H1 (cell line): ENCODE results near the gene HSPA6.
"Not testable (repeated sequence)": the region's sequence is repeated elsewhere in the genome, so short reads cannot be mapped to it uniquely, and the experiment has no call there.

ENCODE experiments used
- JUN ChIP-seq: IDR thresholded peaks from 2 replicates; pipeline ENCODE4 v1.6.1; 2011; ENCODE audit warnings: low read depth, mild to moderate bottlenecking, improper control_type of control experiment, low read length
- JUND ChIP-seq: IDR thresholded peaks from 2 replicates; pipeline ENCODE4 v1.6.1; 2011; ENCODE audit warnings: mild to moderate bottlenecking, improper control_type of control experiment, low read length
- POLR2A ChIP-seq, 2 experiments: IDR thresholded peaks; 1 replicate in 1 of 2; 2 replicates in 1 of 2; pipeline ENCODE4 v1.6.1; 2011; ENCODE audit warnings: low read depth in 2 of 2, low read length in 2 of 2, mild to moderate bottlenecking in 2 of 2; ENCODE audit errors: control extremely low read depth in 1 of 2
- SRF ChIP-seq: IDR thresholded peaks from 2 replicates; pipeline ENCODE4 v1.6.1; 2011; ENCODE audit warnings: mild to moderate bottlenecking, low read depth, low read length, moderate library complexity
- TAF1 ChIP-seq: IDR thresholded peaks from 2 replicates; pipeline ENCODE4 v1.6.1; 2011; ENCODE audit warnings: mild to moderate bottlenecking, low read depth, low read length
- TF ChIP-seq, protein P1 (sequence below), 3 experiments: IDR thresholded peaks; 1 replicate in 2 of 3; 2 replicates in 1 of 3; pipeline versions ENCODE4 v1.5.1 to v1.6.1; 2011; ENCODE audit warnings: low read length in 3 of 3, mild to moderate bottlenecking in 3 of 3, inconsistent platforms in 2 of 3, low read depth in 1 of 3, moderate library complexity in 1 of 3; ENCODE audit not compliant: insufficient read depth in 1 of 3; ENCODE audit errors: control extremely low read depth in 1 of 3

DNA sequence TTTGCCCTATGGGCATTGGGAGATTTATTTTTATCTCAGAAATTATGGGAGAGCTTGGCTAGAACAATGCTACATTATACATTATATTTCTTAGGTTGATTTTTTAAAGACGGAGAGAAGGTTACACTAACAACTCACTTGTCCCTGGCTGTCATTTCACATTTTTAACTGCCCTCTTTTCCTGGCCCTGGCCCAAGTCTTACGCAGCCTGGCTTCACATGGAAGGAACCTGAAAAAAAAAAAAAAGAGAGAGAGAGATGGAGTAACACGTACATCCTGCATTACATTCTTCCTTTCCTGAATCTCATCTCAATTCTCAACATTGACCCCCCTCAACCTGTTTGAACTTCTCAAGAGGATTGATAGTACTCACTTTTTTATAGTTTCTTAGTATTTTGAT is 4.2 kb downstream of the HSPA6 start:
- not testable (repeated sequence) for TF ChIP-seq SRF; POLR2A (IDR thresholded peaks at IDR 0.05; ENCODE audit: control extremely low read depth in 1 of 2, low read depth in 2 of 2, low read length in 2 of 2); JUN; TAF1; JUND
- TF ChIP-seq, protein P1, sequence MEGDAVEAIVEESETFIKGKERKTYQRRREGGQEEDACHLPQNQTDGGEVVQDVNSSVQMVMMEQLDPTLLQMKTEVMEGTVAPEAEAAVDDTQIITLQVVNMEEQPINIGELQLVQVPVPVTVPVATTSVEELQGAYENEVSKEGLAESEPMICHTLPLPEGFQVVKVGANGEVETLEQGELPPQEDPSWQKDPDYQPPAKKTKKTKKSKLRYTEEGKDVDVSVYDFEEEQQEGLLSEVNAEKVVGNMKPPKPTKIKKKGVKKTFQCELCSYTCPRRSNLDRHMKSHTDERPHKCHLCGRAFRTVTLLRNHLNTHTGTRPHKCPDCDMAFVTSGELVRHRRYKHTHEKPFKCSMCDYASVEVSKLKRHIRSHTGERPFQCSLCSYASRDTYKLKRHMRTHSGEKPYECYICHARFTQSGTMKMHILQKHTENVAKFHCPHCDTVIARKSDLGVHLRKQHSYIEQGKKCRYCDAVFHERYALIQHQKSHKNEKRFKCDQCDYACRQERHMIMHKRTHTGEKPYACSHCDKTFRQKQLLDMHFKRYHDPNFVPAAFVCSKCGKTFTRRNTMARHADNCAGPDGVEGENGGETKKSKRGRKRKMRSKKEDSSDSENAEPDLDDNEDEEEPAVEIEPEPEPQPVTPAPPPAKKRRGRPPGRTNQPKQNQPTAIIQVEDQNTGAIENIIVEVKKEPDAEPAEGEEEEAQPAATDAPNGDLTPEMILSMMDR (IDR thresholded peaks at IDR 0.05; ENCODE audit: control extremely low read depth in 1 of 3, insufficient read depth in 1 of 3, low read depth in 1 of 3, low read length in 3 of 3): not testable (repeated sequence)
